ENCODE measurements around the gene LMTK3. TPM values are rescaled to one million over a fixed set of nuclear protein-coding genes. Genes with fewer than 3 reads are reported as not detected.
A peak's percentile ranks its signal among the peaks of the same experiment; 100 is the strongest.

The LMTK3 gene
- total and polyA plus RNA-seq, 2 of the 4 experiments (the other 2 are of a cell fraction), result 0.18 to 0.87 TPM

DNA sequence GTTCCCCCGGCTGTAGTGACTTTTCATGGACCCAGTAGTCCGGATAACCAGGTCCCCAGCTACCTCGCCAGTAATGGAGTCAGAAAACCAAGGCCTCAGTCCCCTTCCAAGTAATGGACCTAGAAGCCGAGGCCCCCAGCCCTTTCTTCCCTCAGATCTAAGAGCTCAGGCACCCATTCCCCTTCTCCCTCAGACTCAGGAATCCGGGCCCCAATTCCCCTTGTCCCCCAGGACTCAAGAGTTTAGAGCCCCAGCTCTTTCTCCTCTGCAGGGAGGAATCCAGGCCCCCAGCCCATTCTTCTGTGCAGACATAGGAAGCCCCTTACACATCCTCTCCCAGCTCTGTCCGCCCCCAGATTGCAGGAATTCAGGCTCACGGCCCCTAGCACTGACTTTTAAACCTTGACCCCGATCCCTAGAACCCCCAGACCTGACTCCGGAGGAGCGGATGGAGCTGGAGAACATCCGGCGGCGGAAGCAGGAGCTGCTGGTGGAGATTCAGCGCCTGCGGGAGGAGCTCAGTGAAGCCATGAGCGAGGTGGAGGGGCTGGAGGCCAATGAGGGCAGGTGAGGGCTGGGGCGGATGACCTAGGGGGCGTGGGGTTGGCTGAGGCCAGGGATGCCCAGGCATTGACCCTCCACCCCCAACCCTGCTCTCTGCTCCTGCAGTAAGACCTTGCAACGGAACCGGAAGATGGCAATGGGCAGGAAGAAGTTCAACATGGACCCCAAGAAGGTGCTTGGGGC is 41.5 kb downstream of the LMTK3 start:
- Histone ChIP-seq H3K79me1 (ENCODE audit: low read depth in 1 of 2, low read length in 2 of 2) (peaks cover 27 to 54% of the 10 kb centered on the region in 2 experiments), H3K27ac (ENCODE audit: insufficient read depth, low read length) (peak overlapping the region; percentile 63), H3K36me3 (ENCODE audit: control insufficient read depth, insufficient read depth, low read length) (peaks cover 48% of the 10 kb centered on the region), H3K23ac (ENCODE audit: low read depth, low read length) (0 out of 2 replicates have a peak overlapping the region, but pooled peaks have one; percentile 10), H2BK120ac (ENCODE audit: low read depth, low read length) (no peak overlapping the region), H2AK9ac (replicated peaks; ENCODE audit: low read depth, low read length, poor library complexity) (peak overlapping the region; percentile 60), H4K91ac (ENCODE audit: insufficient read depth, low read depth, low read length) (no peak overlapping the region), H2BK20ac (ENCODE audit: low read depth, low read length) (no peak overlapping the region), H3K27me3 (ENCODE audit: control insufficient read depth, insufficient read depth, low read length) (no peaks in the 10 kb centered on the region), H2BK5ac (ENCODE audit: low read depth, low read length, poor library complexity, severe bottlenecking) (no peak overlapping the region), H4K8ac (ENCODE audit: low read depth in 2 of 2, low read length in 2 of 2) (no peak overlapping the region), H3K9me3 (ENCODE audit: control insufficient read depth, insufficient read depth, low read length) (no peaks in the 10 kb centered on the region), H2AK5ac (ENCODE audit: low read depth, low read length) (peak overlapping the region; percentile 17; the same call in 1 of the 2 replicates), H3K9me1 (ENCODE audit: insufficient read depth, low read length) (peaks cover 15% of the 10 kb centered on the region), H3K4me3 (ENCODE audit: insufficient read depth, low read depth, low read length) (peak overlapping the region; percentile 68), H2BK15ac (ENCODE audit: low read depth, low read length) (no peak overlapping the region), H3K4me1 (ENCODE audit: control insufficient read depth, insufficient read depth, low read length) (no peaks in the 10 kb centered on the region; the same call in 1 of the 2 replicates), H2AFZ (replicated peaks; ENCODE audit: low read length, poor library complexity) (peak overlapping the region; percentile 36), H3K4ac (ENCODE audit: low read depth, low read length) (peak overlapping the region; percentile 8; the same call in 1 of the 2 replicates), H3K18ac (ENCODE audit: low read depth, low read length) (no peak overlapping the region), H3K14ac (replicated peaks; ENCODE audit: low read depth, low read length) (peak overlapping the region; percentile 16; the same call in 1 of the 2 replicates), H3K4me2 (ENCODE audit: low read depth, low read length) (peak overlapping the region; percentile 89), H4K5ac (ENCODE audit: low read depth, low read length) (no peak overlapping the region), H4K20me1 (ENCODE audit: insufficient read depth, low read length) (peaks cover 47% of the 10 kb centered on the region), H3K56ac (ENCODE audit: extremely low read depth, insufficient read depth, low read length) (peak overlapping the region; percentile 61; the same call in 1 of the 2 replicates), H3K9ac (ENCODE audit: low read depth, low read length) (peak overlapping the region; percentile 91)
- ATAC-seq (ENCODE audit: low read depth) (no peak), DNase-seq (no peak)
- dilution Hi-C loops (cut with HindIII; ENCODE audit: low sequenced_read_pairs, unreplicated experiment), result no loop called here
- 32% methylated on average over 5 of the region's 20 CpGs; no CpG with 5 or more reads in 1 of the 2 experiments for whole genome bisulfite sequencing, 2 experiments (ENCODE audit: extremely low coverage in 2 of 2, insufficient read length in 1 of 2)
- no TSS peak for BruUV-seq (replicated peaks)
- no peak for TF ChIP-seq FOS (IDR thresholded peaks at IDR 0.05; ENCODE audit: low read depth, low read length)
- TF ChIP-seq MAZ (IDR thresholded peaks at IDR 0.05; ENCODE audit: borderline replicate concordance, low read depth, low read length), result no peak
- TF ChIP-seq, protein P1, sequence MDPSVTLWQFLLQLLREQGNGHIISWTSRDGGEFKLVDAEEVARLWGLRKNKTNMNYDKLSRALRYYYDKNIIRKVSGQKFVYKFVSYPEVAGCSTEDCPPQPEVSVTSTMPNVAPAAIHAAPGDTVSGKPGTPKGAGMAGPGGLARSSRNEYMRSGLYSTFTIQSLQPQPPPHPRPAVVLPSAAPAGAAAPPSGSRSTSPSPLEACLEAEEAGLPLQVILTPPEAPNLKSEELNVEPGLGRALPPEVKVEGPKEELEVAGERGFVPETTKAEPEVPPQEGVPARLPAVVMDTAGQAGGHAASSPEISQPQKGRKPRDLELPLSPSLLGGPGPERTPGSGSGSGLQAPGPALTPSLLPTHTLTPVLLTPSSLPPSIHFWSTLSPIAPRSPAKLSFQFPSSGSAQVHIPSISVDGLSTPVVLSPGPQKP (IDR thresholded peaks at IDR 0.05; ENCODE audit: borderline replicate concordance, low read depth, low read length), result no peak
- TF ChIP-seq SMC3 (IDR thresholded peaks at IDR 0.05; ENCODE audit: low read depth, low read length), result no peak
- TF ChIP-seq NFE2L2 (IDR thresholded peaks at IDR 0.05; ENCODE audit: low read depth, low read length), result no peak
- TF ChIP-seq MAFK (IDR thresholded peaks at IDR 0.05; ENCODE audit: low read depth, low read length), result no peak
- TF ChIP-seq POLR2A (IDR thresholded peaks at IDR 0.05; ENCODE audit: low read depth, low read length), result no peak
- no peak for TF ChIP-seq RAD21 (IDR thresholded peaks at IDR 0.05; ENCODE audit: low read length)
- TF ChIP-seq CEBPB (IDR thresholded peaks at IDR 0.05; ENCODE audit: low read depth, low read length), result no peak
- TF ChIP-seq, protein P2, sequence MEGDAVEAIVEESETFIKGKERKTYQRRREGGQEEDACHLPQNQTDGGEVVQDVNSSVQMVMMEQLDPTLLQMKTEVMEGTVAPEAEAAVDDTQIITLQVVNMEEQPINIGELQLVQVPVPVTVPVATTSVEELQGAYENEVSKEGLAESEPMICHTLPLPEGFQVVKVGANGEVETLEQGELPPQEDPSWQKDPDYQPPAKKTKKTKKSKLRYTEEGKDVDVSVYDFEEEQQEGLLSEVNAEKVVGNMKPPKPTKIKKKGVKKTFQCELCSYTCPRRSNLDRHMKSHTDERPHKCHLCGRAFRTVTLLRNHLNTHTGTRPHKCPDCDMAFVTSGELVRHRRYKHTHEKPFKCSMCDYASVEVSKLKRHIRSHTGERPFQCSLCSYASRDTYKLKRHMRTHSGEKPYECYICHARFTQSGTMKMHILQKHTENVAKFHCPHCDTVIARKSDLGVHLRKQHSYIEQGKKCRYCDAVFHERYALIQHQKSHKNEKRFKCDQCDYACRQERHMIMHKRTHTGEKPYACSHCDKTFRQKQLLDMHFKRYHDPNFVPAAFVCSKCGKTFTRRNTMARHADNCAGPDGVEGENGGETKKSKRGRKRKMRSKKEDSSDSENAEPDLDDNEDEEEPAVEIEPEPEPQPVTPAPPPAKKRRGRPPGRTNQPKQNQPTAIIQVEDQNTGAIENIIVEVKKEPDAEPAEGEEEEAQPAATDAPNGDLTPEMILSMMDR (conservative IDR thresholded peaks at IDR 0.05; ENCODE audit: low read depth, low read length), result no peak
- intact Hi-C loops (cut with micrococcal nuclease), result no loop called here
- ChIA-PET POLR2A (ENCODE audit: unreplicated experiment) (no interaction called here), CTCF (interaction anchor here (0.7 to 1.1 kb wide), 2 partner anchors 20 to 114 kb away, joined by 3 to 4 read pairs; no protein-coding TSS in a partner anchor)
- in situ Hi-C loops (cut with MboI; ENCODE audit: low sequenced_read_pairs), result no loop called here

Measured in IMR-90 (cell line).